SK-N-SH (cell line): ENCODE measurements around the gene BAD. TPM values are rescaled to one million over a fixed set of nuclear protein-coding genes. Genes with fewer than 3 reads are reported as not detected.
A peak's percentile ranks its signal among the peaks of the same experiment; 100 is the strongest.

Experiments used
- CTCF ChIA-PET: fragments of 300-600, 350-600 bp; formaldehyde crosslinking; extraction: SDS; loops from one replicate; lab custom pipeline; 2021; lab: Yijun Ruan, JAX
- POLR2A ChIA-PET: fragments of 350-600 bp; sonication (Branson Sonifier 250); formaldehyde crosslinking; extraction: SDS; loops from one replicate; lab custom pipeline; 2020; ENCODE audit warnings: antibody characterized with exemption, inconsistent platforms; lab: Yijun Ruan, JAX
- DNase-seq: peaks from one replicate; pipeline ENCODE4 v3.0.0; 2012
- H2AFZ ChIP-seq: fragments of 200-600 bp; sonication (generic); 2 replicates; pipeline ENCODE4 v1.8.1; 2016; ENCODE audit warnings: antibody characterized with exemption, mild to moderate bottlenecking, low read depth
- H3F3A ChIP-seq: fragments of 200-600 bp; sonication (generic); replicated peaks from 2 replicates; pipeline ENCODE3; 2016; ENCODE audit warnings: antibody characterized with exemption, mild to moderate bottlenecking; ENCODE audit not compliant: insufficient read depth
- H3K27ac ChIP-seq, 2 experiments: fragments of 200-500 bp in 1 of 2; fragments of 200-600 bp in 1 of 2; sonication (Bioruptor generic) in 1 of 2; sonication (generic), shearing (Covaris generic) in 1 of 2; 2 replicates each; pipeline versions ENCODE4 v1.5.1 to v1.6.1; 2014 to 2016; ENCODE audit warnings: low read depth in 2 of 2, inconsistent platforms in 1 of 2, low read length in 1 of 2, mild to moderate bottlenecking in 1 of 2, mixed read lengths in 1 of 2
- H3K27me3 ChIP-seq: fragments of 200-600 bp; sonication (generic), shearing (Covaris generic); 2 replicates; pipeline ENCODE4 v1.6.1; 2016; ENCODE audit warnings: mixed run types; ENCODE audit not compliant: insufficient read depth
- H3K36me3 ChIP-seq, 2 experiments: fragments of 200-500 bp in 1 of 2; fragments of 200-600 bp in 1 of 2; sonication (Bioruptor generic) in 1 of 2; sonication (generic) in 1 of 2; replicated peaks in 1 of 2; 2 replicates each; pipeline versions ENCODE3 to v1.5.1; 2014 to 2016; ENCODE audit warnings: low read length in 1 of 2, mild to moderate bottlenecking in 1 of 2; ENCODE audit not compliant: insufficient read depth in 2 of 2, control insufficient read depth in 1 of 2
- H3K4me1 ChIP-seq, 2 experiments: fragments of 200-500 bp in 1 of 2; fragments of 200-600 bp in 1 of 2; sonication (Bioruptor generic) in 1 of 2; sonication (generic), shearing (Covaris generic) in 1 of 2; 2 replicates each; pipeline versions ENCODE4 v1.5.1 to v1.6.1; 2014 to 2016; ENCODE audit warnings: low read depth in 1 of 2, low read length in 1 of 2, mixed run types in 1 of 2; ENCODE audit not compliant: insufficient read depth in 2 of 2, control insufficient read depth in 1 of 2
- H3K4me2 ChIP-seq: fragments of 200-600 bp; sonication (generic), shearing (Covaris generic); 2 replicates; pipeline ENCODE4 v1.6.1; 2017; ENCODE audit warnings: mixed run types
- H3K4me3 ChIP-seq, 2 experiments: fragments of 200-500 bp in 1 of 2; fragments of 200-600 bp in 1 of 2; sonication (Bioruptor generic) in 1 of 2; sonication (generic), shearing (Covaris generic) in 1 of 2; 2 replicates each; pipeline versions ENCODE4 v1.5.1 to v1.8.1; 2014 to 2016; ENCODE audit warnings: low read depth in 2 of 2, inconsistent platforms in 1 of 2, low read length in 1 of 2, mild to moderate bottlenecking in 1 of 2, mixed read lengths in 1 of 2, moderate library complexity in 1 of 2
- H3K79me2 ChIP-seq: fragments of 200-600 bp; sonication (generic); 2 replicates; pipeline ENCODE4 v1.8.1; 2017; ENCODE audit warnings: mild to moderate bottlenecking; ENCODE audit not compliant: insufficient read depth
- H3K9ac ChIP-seq: fragments of 200-600 bp; sonication (generic); 2 replicates; pipeline ENCODE4 v1.6.1; 2017; ENCODE audit warnings: mixed run types
- H3K9me2 ChIP-seq: fragments of 200-600 bp; sonication (generic); 2 replicates; pipeline ENCODE4 v1.6.1; 2017; ENCODE audit warnings: mixed run types
- H3K9me3 ChIP-seq: fragments of 200-600 bp; sonication (generic); 2 replicates; pipeline ENCODE4 v1.6.1; 2017; ENCODE audit warnings: mixed run types, mild to moderate bottlenecking, moderate library complexity
- H4K20me1 ChIP-seq: fragments of 200-600 bp; sonication (generic); 2 replicates; pipeline ENCODE4 v1.6.1; 2017; ENCODE audit warnings: mild to moderate bottlenecking, mixed run types; ENCODE audit not compliant: insufficient read depth
- CTCF ChIP-seq: fragments of 200-600 bp; sonication (generic); IDR thresholded peaks from 2 replicates; pipeline ENCODE4 v1.6.1; 2017; ENCODE audit warnings: antibody characterized with exemption, mild to moderate bottlenecking, moderate library complexity
- FOSL2 ChIP-seq: IDR thresholded peaks from 2 replicates; pipeline ENCODE4 v1.4.0; 2012; ENCODE audit warnings: low read depth, mild to moderate bottlenecking, moderate library complexity, borderline replicate concordance
- FOXJ3 ChIP-seq: sonication (generic); formaldehyde crosslinking; IDR thresholded peaks from 2 replicates; pipeline ENCODE4 v1.5.1; 2020; ENCODE audit warnings: mild to moderate bottlenecking, missing genetic modification reagents
- FOXM1 ChIP-seq: IDR thresholded peaks from 2 replicates; pipeline ENCODE4 v1.4.0; 2012; ENCODE audit warnings: low read depth, mild to moderate bottlenecking
- GABPA ChIP-seq: IDR thresholded peaks from 2 replicates; pipeline ENCODE4 v1.4.0; 2012; ENCODE audit warnings: low read depth, mild to moderate bottlenecking
- GATA2 ChIP-seq: sonication (generic); formaldehyde crosslinking; IDR thresholded peaks from 2 replicates; pipeline ENCODE4 v1.5.0; 2020; ENCODE audit warnings: mild to moderate bottlenecking, missing genetic modification reagents
- IRF3 ChIP-seq: fragments of 150-350 bp; IDR thresholded peaks from 2 replicates; pipeline ENCODE4 v1.6.1; 2016; ENCODE audit warnings: mild to moderate bottlenecking, low read depth, low read length
- JUND ChIP-seq: IDR thresholded peaks from 2 replicates; pipeline ENCODE4 v1.4.0; 2012
- MEF2A ChIP-seq: IDR thresholded peaks from 2 replicates; pipeline ENCODE4 v1.4.0; 2012; ENCODE audit warnings: low read depth, borderline replicate concordance
- MXI1 ChIP-seq: IDR thresholded peaks from 2 replicates; pipeline ENCODE4 v1.6.1; 2012; ENCODE audit warnings: mild to moderate bottlenecking, low read depth, low read length, improper control_type of control experiment
- NFIC ChIP-seq: IDR thresholded peaks from 2 replicates; pipeline ENCODE4 v1.4.0; 2012; ENCODE audit warnings: borderline replicate concordance
- NRF1 ChIP-seq: IDR thresholded peaks from 2 replicates; pipeline ENCODE4 v1.6.1; 2012; ENCODE audit warnings: low read depth, mild to moderate bottlenecking, low read length
- PBX3 ChIP-seq: IDR thresholded peaks from 2 replicates; pipeline ENCODE4; 2012
- RAD21 ChIP-seq: IDR thresholded peaks from 2 replicates; pipeline ENCODE4 v1.6.1; 2012; ENCODE audit warnings: mild to moderate bottlenecking, low read length
- RXRA ChIP-seq: IDR thresholded peaks from 2 replicates; pipeline ENCODE4 v1.4.0; 2012; ENCODE audit warnings: low read depth, mild to moderate bottlenecking, borderline replicate concordance
- SIN3A ChIP-seq: IDR thresholded peaks from 2 replicates; pipeline ENCODE4 v1.6.1; 2012; ENCODE audit warnings: low read depth, mild to moderate bottlenecking, low read length, moderate library complexity, borderline replicate concordance
- SMC3 ChIP-seq: IDR thresholded peaks from 2 replicates; pipeline ENCODE4 v1.6.1; 2012; ENCODE audit warnings: low read depth, low read length, improper control_type of control experiment
- TAF1 ChIP-seq: IDR thresholded peaks from 2 replicates; pipeline ENCODE4 v1.6.1; 2012; ENCODE audit warnings: low read depth, mild to moderate bottlenecking, low read length, moderate library complexity, borderline replicate concordance
- TCF12 ChIP-seq: IDR thresholded peaks from 2 replicates; pipeline ENCODE4 v1.4.0; 2012
- TEAD4 ChIP-seq: IDR thresholded peaks from 2 replicates; pipeline ENCODE4 v1.4.0; 2012; ENCODE audit warnings: mild to moderate bottlenecking, borderline replicate concordance; ENCODE audit not compliant: insufficient read depth
- USF2 ChIP-seq: fragments of 150-350 bp; IDR thresholded peaks from 2 replicates; pipeline ENCODE4 v1.6.1; 2017; ENCODE audit warnings: antibody characterized with exemption, low read length, low read depth, borderline replicate concordance
- YY1 ChIP-seq: IDR thresholded peaks from 2 replicates; pipeline ENCODE4 v1.4.0; 2012; ENCODE audit warnings: low read depth, mild to moderate bottlenecking
- WGBS: methylation state at CpG from one replicate; pipeline ENCODE4 v1.1.6; 2017; ENCODE audit warnings: low lambda C conversion rate; 5-methylcytosine and 5-hydroxymethylcytosine counted together
- polyA plus RNA-seq, 3 experiments: library from polyadenylated mRNA; depleted of rRNA; stranded (reverse); fragments of >200 nt; gene quantifications; 2 replicates each; pipeline ENCODE4 v1.2.3, GENCODE V29; 2012

BAD gene
- polyA plus RNA-seq, 1 of the 3 experiments (the other 2 are of a cell fraction), result 80.9 TPM

GRCh38 chr11:64320556-64320955 lies 36.1 kb upstream of the BAD start:
- WGBS, result 95% methylated on average over 5 of the region's 7 CpGs
- peaks cover 0 to 18% of the 10 kb centered on the region in 2 experiments for H3K36me3 ChIP-seq
- H3K9me2 ChIP-seq, result no peaks in the 10 kb centered on the region
- TF ChIP-seq NRF1 (no peak), JUND (no peak), TAF1 (no peak), SMC3 (no peak), GATA2 (CRISPR knock-in tag) (no peak), NFIC (no peak), MXI1 (no peak)
- no peak overlapping the region for H3K9ac ChIP-seq
- DNase-seq, result no peak
- peaks cover 0 to 15% of the 10 kb centered on the region in 2 experiments; a peak in 2 of 4 replicates for H3K4me1 ChIP-seq
- ChIA-PET POLR2A (no interaction called here), CTCF (no interaction called here)
- H3K4me3 ChIP-seq, result no peak overlapping the region
- no peaks in the 10 kb centered on the region for H3K9me3 ChIP-seq
- no peak overlapping the region for H3K4me2 ChIP-seq
- H3K79me2 ChIP-seq, result peaks cover 39% of the 10 kb centered on the region
- H3K27ac ChIP-seq, result no peak overlapping the region
- peaks cover 8% of the 10 kb centered on the region for H3F3A ChIP-seq
- no peaks in the 10 kb centered on the region for H4K20me1 ChIP-seq
- no peaks in the 10 kb centered on the region for H3K27me3 ChIP-seq
- H2AFZ ChIP-seq, result no peak overlapping the region

GRCh38 chr11:64318766-64319761 lies 34.6 kb upstream of the BAD start:
- no peak for DNase-seq
- H3K4me1 ChIP-seq, result peaks cover 0 to 15% of the 10 kb centered on the region in 2 experiments; a peak in 2 of 4 replicates
- peaks cover 6% of the 10 kb centered on the region for H3F3A ChIP-seq
- POLR2A ChIA-PET, result interaction anchor here (0.7 to 2.3 kb wide), 5 partner anchors 15 to 93 kb away, joined by 3 to 18 read pairs (median 5); partner anchors contain the start of genes ESRRA, NUDT22 and TRPT1
- H3K79me2 ChIP-seq, result peaks cover 39% of the 10 kb centered on the region
- CTCF ChIA-PET, result interaction anchor here (1.7 to 3.0 kb wide), 4 partner anchors 13 to 130 kb away, joined by 9 to 27 read pairs (median 10); partner anchors contain the start of gene ESRRA
- TF ChIP-seq TEAD4 (no peak), RAD21 (no peak), GABPA (no peak), YY1 (no peak), SMC3 (no peak), USF2 (no peak), CTCF (no peak), MEF2A (no peak), PBX3 (no peak), MXI1 (no peak), JUND (no peak), RXRA (no peak), TCF12 (no peak), SIN3A (no peak), FOXM1 (no peak), FOXJ3 (CRISPR knock-in tag) (no peak), IRF3 (no peak), FOSL2 (no peak)
- peak overlapping the region; percentile 91; the same call in 1 of the 2 replicates for H2AFZ ChIP-seq
- H3K9me2 ChIP-seq, result no peaks in the 10 kb centered on the region
- 33% methylated on average over 17 of the region's 19 CpGs for WGBS
- peak overlapping the region; percentile 88 for H3K4me2 ChIP-seq
- H4K20me1 ChIP-seq, result no peaks in the 10 kb centered on the region
- peaks cover 0 to 30% of the 10 kb centered on the region in 2 experiments for H3K36me3 ChIP-seq
- peak overlapping the region; percentile 70 to 98 for H3K4me3 ChIP-seq
- peak overlapping the region; percentile 91 for H3K9ac ChIP-seq
- no peaks in the 10 kb centered on the region for H3K9me3 ChIP-seq
- H3K27ac ChIP-seq, result peak overlapping the region; percentile 97 to 100; a peak in 3 of 4 replicates
- H3K27me3 ChIP-seq, result no peaks in the 10 kb centered on the region
